Activated CD4-positive, alpha-beta T cell treated with anti-CD3 and anti-CD28 coated beads, Interleukin-2, amount 50 U/mL, for 48 hours (primary cell): ENCODE measurements around the gene ALDOB.

ENCODE experiments used
- DNase-seq, 2 experiments: peaks; one replicate each; pipeline ENCODE4 v3.0.0-alpha.2; 2020

Gene ALDOB

DNA sequence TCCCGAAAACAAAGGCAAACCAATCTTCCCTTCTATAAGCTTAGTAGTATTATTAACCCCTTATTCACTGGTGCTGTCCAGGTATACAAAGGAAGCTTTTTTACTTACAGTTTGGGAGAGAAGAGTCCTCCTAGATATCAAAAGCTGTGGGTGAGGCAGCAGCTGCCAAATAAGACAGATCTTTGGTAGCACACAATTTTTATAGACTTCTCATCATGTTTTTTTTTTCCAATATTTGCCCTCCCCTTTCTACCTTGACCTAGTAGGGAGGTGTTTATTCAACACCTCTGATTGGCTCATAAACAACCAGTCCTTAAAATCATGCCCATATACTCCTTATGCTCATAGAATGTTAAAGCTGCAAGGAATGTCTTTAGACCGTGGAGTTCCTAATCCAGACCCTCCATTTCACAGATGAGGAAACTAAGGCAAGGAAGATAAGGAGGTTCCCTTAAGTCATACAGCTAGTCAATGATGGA, at the start of gene ALDOB:
TSS of gene ALDOB (minus strand) at position 174 of the 479 bp plus-strand sequence. CDS start 4,887 bp downstream, outside the sequence.
- DNase-seq, result no peak

DNA sequence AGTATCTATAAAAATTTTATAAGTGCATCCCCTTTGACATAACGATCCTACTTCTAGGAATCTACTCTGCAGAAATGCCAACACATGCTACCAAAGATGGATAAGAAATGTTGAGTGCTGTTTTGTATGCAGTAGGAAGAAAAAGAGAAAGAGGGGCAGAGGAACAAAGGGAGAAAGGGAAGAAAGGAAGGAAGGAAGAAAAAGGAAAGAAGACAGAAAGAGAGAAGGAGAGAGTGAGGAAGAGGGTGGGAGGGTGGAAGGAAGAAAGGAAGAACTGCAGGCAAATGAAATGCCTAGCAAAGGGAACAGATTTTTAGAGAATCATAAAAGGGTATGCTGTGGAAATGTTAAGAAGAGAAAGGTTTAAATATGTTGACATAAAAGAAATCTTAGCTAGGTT, 48.5 kb upstream of the ALDOB start:
- no peak for DNase-seq

DNA sequence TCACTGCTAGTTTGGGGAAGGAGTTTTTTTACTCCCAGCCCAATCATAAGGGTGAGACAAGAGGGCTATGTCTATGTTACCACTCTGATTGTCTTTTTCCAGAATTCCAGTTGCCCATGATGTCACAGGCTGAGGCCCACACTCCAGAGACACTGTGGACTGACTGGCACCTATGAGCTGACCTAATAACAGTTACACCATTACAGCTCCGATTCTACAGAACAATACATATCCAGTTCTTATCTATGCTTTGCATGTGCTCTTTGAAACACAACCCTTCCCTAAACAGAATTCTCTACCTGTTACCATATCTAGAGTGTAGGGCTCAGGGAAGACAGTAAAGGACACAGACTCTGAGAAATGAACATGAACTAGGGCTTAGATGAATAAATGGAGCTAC, 45.7 kb upstream of the ALDOB start:
- no peak for DNase-seq

DNA sequence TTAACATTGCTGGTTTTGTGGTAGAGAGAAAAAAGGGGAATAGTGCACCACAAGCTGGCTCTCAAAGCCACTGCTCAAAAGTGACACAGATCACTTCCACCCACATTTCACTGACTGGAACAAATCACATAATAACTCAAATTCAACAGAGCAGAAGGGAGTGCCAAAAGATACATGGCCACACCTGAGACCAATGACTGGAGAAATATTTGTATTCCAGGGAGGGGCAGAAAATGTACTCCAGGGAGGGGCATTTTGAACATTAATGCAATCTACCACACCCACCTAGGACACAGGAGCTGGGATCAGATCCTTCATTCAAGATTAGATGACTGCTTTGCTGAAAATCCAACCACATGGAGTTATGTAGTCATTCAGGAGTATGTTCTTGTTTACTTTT, 44.8 kb upstream of the ALDOB start:
- DNase-seq, result no peak

- DNase-seq, result no peak
Measured at GRCh38 chr9:101479338-101480030, 43.9 kb upstream of the ALDOB start.

- DNase-seq, result no peak
Measured at GRCh38 chr9:101478906-101479305, 43.3 kb upstream of the ALDOB start.

DNA sequence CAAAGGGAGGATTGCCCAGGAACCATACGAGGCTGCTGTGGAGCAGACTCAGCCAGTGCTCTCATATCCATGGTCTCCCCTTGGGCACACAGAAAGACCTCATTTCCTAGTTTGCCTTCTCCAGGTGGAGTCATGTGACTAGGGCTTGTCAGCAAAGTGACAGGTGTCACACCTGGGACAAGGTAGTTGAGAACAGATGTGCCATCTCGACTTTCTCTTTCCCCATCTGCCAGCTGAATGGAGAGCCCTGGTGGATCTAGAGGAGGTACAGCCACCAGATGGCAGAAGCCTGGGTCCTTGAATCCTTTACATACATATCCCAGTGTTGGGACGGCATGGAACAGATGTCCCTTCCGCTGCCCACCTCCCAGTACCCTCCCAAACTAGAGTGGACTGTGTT, 42.9 kb upstream of the ALDOB start:
- DNase-seq, result no peak

DNA sequence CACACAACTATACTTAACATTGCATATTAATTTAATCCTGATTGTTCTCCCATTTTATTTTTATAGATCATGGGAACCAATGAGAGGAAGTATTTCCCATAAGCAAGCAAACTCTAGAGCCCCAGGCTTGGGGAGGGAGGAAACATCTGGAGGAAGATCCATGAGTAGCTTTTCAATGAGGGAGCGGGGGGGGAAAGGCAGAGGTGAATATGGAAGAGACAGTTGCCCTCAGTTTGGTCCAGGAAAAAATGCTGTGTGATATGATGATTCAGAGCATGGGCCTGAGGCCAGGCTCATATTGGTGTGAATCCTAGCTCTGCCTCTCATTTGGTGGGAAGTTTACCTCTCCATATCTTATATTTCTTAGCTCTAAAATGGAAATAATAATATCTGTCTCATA, 42.2 kb upstream of the ALDOB start:
- no peak for DNase-seq

DNA sequence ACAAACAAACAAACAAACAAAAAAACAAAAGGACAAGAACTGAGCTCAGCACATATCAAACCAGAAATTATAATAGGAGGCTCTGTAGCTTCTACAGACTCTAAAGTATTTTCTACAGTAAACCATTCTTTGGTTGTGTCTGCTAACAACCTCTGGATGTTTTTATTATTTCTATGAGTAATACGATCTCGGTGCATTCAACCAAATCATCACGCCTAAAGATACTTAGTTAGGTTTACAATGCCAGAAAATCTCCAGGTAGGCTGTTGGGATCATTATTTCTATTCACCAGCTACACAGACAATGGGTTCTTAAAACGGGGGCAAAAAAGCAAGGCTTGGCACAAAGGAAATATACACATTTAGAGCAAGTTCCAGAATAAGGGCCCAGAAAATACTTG, 41.6 kb upstream of the ALDOB start:
- DNase-seq, result no peak

- DNase-seq, result no peak
Measured at GRCh38 chr9:101476576-101477208, 41.1 kb upstream of the ALDOB start.

DNA sequence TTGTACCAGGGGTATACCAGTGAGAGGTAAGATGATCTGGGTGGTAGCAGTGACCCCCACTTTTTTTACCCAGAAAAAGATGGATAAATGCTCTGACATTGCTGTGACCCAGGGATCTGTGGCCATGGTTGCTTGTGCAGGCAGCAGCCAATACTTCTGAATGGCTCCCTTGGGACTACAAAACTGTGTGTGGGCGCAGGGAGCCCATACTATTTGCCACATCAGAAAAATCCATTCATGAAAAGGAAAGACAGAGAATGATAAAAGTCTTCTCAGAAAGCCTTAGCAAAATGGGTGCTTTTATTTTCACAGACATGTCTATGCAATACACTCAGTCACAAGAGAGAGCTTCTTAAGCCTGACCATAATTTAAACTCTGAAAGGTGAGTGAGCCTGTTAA, 37.3 kb upstream of the ALDOB start:
- DNase-seq, result no peak

DNA sequence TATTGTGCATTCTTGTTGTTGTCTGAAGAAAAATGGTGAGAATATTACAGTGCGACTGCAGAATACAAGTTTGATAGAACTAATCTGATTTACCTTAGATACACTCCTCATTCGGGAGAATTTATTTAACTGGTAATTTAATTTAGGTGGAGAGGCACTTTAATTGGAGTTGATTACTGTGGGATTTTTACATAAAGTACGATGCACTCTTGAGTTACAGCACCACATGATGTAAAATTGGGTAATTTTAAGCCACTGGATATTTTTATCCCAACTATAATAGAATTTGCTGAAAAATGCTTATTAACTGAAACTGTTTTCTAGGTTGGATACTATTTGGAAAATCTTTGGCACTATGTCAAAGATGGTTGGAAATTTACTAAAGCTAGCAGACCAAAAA, 35.4 kb upstream of the ALDOB start:
- DNase-seq, result no peak

DNA sequence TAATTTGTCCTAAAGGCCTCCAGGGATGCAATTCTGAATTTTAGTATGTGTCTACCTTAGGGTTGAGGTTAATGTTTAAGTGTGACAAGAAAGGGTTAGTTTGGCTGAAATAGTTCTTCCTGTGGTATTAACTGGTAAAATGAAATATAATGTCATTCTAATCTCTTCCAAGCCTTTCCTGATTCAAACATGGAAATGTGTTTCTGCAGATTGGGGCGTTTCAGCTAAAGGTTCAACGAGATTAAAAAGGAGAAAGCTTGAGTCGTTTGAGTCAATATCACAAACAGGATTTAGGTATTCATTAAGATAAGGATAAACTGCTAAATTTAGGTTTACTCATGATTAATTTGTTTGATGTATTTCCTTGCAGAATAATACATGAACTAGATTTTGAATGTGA, 34.4 kb upstream of the ALDOB start:
- no peak for DNase-seq

DNA sequence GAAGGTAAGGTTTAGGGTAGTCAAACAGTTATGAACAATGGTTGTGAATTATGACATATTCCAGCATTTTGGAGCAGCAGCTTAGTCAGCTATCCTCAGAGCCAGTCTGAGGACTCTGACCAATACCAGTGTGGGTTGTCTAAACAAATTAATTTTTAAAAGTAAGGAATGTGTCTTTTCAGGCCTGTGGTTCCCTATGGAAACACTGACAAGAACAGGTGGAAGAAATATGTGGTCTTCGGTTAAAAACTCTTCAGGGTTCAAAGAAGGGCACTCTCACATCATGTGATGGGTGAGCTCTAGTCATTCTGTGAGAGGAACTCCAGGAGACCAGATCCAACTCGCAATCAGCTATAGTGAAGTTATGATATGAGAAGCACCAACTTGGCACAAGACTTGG, 33.5 kb upstream of the ALDOB start:
- DNase-seq, result no peak

DNA sequence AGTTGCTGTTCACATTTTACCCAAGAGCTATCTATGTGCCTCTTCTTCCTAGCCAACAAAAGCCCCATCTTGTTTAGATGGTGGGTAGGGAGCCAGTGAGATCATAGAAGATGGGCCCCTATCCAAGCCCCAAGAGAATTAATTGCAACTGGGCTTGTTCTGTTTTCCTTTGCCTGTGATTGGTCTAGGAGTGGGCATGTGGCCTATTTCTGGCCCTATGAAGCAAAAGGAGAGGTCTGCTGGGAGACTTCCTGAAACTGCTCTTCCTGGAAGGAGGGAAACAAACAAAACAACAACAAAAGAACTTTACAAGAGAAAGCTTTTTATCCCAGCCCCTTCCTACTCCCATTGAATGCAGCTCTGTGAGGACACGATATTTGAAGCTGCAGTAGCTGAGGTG, 32.5 kb upstream of the ALDOB start:
- DNase-seq, result no peak

- DNase-seq, result no peak
Measured at GRCh38 chr9:101467690-101468089, 32.1 kb upstream of the ALDOB start.

GRCh38 chr9:101466863-101467262, 31.3 kb upstream of the ALDOB start:
- DNase-seq, result no peak

GRCh38 chr9:101465326-101465915, 29.8 kb upstream of the ALDOB start:
- DNase-seq, result peak in 1 of 2 experiments; percentile 11

DNA sequence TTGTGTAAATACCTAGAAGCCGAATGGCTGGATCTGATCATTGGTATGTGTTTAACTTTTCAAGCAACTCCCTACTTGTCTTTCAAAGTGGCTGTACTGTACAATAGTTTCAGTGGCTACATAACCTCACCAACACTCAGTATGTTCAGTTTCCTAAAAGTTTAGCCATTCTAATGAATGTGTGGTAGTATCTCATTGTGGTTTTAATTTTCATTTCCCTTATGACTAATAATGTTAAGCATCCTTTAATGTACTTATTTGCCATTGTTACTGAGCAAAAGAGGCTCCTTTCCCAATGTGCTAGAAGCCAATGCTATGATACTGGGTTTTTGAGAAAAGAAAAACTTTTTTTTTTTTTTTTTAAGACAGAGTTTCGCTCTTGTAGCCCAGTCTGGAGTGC, 27.8 kb upstream of the ALDOB start:
- DNase-seq, result no peak

DNA sequence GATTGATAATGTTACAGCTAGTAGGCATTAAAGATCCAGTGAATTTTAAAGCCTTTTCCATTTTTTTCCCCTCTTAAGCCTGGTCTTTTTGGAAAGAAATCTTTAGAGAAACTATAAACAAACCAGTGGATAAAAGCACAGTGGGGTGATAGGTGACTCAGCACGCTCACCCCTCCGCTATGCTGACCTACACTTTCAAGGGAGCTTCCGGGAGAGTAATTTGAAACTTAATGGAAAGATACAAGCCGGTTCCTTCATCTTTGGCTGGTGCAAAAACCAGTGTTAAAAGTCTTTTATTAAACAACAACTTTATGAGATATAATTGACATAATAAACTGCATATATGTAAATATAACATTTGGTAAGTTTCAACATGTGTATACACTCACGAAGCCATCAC, 27.0 kb upstream of the ALDOB start:
- no peak for DNase-seq

DNA sequence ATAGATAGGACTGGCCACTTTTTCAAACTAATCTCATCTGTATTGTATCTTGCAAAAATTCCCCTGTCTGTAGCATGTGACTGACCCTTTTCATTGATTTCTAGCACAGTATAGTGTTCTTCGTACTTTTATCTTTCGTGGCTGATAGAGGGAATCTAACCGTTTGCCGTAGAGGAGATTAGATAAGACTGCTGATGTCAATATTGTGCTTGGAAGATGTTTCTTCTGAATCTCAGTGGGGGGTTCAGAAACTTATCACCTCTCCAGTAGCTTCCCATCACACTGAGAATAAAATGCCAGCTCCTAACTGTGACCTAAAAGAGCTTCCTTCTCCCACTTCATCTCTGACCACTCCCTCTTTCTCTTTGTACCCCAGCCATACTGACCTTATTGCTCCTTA, 25.4 kb upstream of the ALDOB start:
- DNase-seq, result no peak

DNA sequence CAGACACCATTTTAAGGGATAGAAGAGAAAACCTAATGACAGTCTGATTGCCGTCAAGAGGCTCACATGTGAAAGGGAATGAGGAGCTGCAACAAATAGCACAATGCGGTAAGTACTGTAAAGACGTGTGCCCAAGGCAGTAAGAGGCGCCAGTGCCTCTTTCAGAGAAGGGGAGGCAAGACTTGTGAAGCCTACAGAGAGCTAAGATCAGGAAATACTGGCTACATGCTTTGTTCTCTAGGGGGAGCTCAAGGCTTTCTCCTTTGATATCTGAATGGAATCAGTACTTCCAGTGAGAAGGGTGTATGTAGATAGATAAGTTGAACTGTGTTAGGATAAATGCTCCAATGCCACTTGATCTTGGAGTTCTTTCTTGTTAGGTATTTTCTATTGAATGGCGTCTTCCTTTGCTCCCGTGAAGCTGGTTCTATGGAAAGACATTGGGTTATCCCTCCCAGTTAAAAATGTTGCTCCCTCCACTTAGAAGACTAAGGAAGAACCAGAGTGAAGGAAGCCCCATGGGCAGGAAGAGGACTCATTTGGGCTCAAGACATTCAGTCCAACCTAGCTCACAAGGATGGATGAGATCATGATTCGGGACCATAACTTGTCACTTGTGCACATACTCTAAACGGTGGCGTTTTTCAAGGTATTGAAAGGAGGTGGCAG, 23.5 kb upstream of the ALDOB start:
- DNase-seq, result peak; percentile 1 to 4

DNA sequence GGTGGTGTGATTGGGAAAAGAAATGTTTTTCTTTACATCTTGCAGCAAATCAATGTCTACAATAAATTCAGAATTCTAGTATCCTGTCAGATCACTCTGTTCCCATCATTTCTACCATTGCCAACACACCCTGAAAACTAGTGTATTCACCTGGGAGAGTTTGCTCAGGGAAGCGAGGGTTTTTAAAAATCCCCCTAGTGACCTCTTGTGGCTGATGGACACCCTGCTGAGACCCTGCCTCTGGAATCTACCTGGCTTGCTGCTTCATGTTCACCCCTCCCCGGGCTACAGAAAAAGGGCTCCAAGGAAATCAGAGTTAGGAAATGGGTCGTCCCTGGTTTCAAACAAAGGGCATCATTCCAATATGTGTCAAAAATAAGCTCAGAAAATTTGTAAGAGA, 21.4 kb upstream of the ALDOB start:
- DNase-seq, result no peak
